Measurements from ENCODE around the gene CKLF. TPM values are rescaled to one million over a fixed set of nuclear protein-coding genes. Genes with fewer than 3 reads are reported as not detected.

CKLF gene
- total and polyA plus RNA-seq, 2 donors (not counting 1 experiment from before 2014, with no cell fraction given), result 30.4 to 53.6 TPM

GRCh38 chr16:66541388-66542355 lies 10.7 kb upstream of the CKLF start:
- Histone ChIP-seq H3K4me3 (ENCODE audit: control extremely low read depth in 1 of 5, extremely low read depth in 1 of 5, insufficient read depth in 1 of 5, low read depth in 2 of 5, low read length in 4 of 5) (no peak overlapping the region), H2AFZ (ENCODE audit: insufficient read depth, low read depth, low read length, poor library complexity, severe bottlenecking) (no peak overlapping the region), H3K4me2 (replicated peaks; ENCODE audit: low read depth, low read length, poor library complexity, severe bottlenecking) (no peak overlapping the region), H3K27ac (ENCODE audit: low read length in 2 of 2) (no peak overlapping the region), H3K9me3 (ENCODE audit: control extremely low read depth in 1 of 3, control insufficient read depth in 2 of 3, insufficient read depth in 1 of 3, low read length in 2 of 3) (no peaks in the 10 kb centered on the region), H4K20me1 (ENCODE audit: control insufficient read depth, insufficient read depth, low read length, poor library complexity, severe bottlenecking) (no peaks in the 10 kb centered on the region), H3K4me1 (ENCODE audit: control insufficient read depth in 2 of 2, insufficient read depth in 2 of 2, low read length in 2 of 2) (peaks cover 49 to 57% of the 10 kb centered on the region in 2 donors), H3K9ac (ENCODE audit: low read length) (no peak overlapping the region), H3K79me2 (ENCODE audit: control insufficient read depth, insufficient read depth, low read length) (no peaks in the 10 kb centered on the region), H3K27me3 (replicated peaks in 1 of 4; ENCODE audit: control extremely low read depth in 1 of 4, control insufficient read depth in 3 of 4, insufficient read depth in 4 of 4, low read length in 3 of 4) (no peaks in the 10 kb centered on the region), H3K36me3 (replicated peaks in 1 of 2; ENCODE audit: control extremely low read depth in 1 of 2, control insufficient read depth in 1 of 2, extremely low read depth in 1 of 2, insufficient read depth in 2 of 2, low read length in 1 of 2) (no peaks in the 10 kb centered on the region)
- no peak for DNase-seq
- Mint-ChIP-seq H3K27me3 (no peaks in the 10 kb centered on the region), H3K9me3 (ENCODE audit: insufficient read depth) (no peaks in the 10 kb centered on the region), H3K4me3 (no peak overlapping the region), H3K4me1 (peaks cover 73% of the 10 kb centered on the region), H3K27ac (no peak overlapping the region)
- TF ChIP-seq EZH2 (IDR thresholded peaks at IDR 0.05; ENCODE audit: borderline replicate concordance, insufficient read depth, low read depth, low read length, poor library complexity, severe bottlenecking) (no peak), CTCF (IDR thresholded peaks at IDR 0.05) (no peak)
- ATAC-seq (ENCODE audit: low read depth), result no peak
- ChIA-PET CTCF (interaction anchor here (0.7 to 2.5 kb wide), 3 partner anchors 11 to 30 kb away, joined by 3 to 5 read pairs (median 3); partner anchors contain the start of gene CKLF), POLR2A (interaction anchor here (0.9 kb wide), 1 partner anchor 20 kb away, joined by 3 read pairs; no protein-coding TSS in a partner anchor)
- WGBS (ENCODE audit: insufficient coverage), result 99% methylated on average over 12 of the region's 18 CpGs
- intact Hi-C loops (cut with micrococcal nuclease), result no loop called here

GRCh38 chr16:66542396-66542795 lies 10.0 kb upstream of the CKLF start:
- intact Hi-C loops (cut with micrococcal nuclease), result no loop called here
- no peaks in the 10 kb centered on the region for H3K9me3 ChIP-seq (ENCODE audit: control extremely low read depth in 1 of 3, control insufficient read depth in 2 of 3, insufficient read depth in 1 of 3, low read length in 2 of 3)
- no peak for DNase-seq
- 100% methylated on average over 2 of the region's 3 CpGs for WGBS (ENCODE audit: insufficient coverage)
- H3K27ac ChIP-seq (ENCODE audit: low read length in 2 of 2), result no peak overlapping the region
- no peak for ATAC-seq (ENCODE audit: low read depth)
- Mint-ChIP-seq H3K27ac (no peak overlapping the region), H3K4me1 (peaks cover 76% of the 10 kb centered on the region), H3K4me3 (no peak overlapping the region), H3K27me3 (no peaks in the 10 kb centered on the region), H3K9me3 (ENCODE audit: insufficient read depth) (no peaks in the 10 kb centered on the region)
- no peak overlapping the region for H3K4me2 ChIP-seq (replicated peaks; ENCODE audit: low read depth, low read length, poor library complexity, severe bottlenecking)
- ChIA-PET POLR2A (no interaction called here), CTCF (interaction anchor here (2.3 to 2.5 kb wide), 2 partner anchors 10 to 30 kb away, joined by 5 to 11 read pairs; partner anchors contain the start of gene CKLF)
- no peak overlapping the region for H3K4me3 ChIP-seq (ENCODE audit: control extremely low read depth in 1 of 5, extremely low read depth in 1 of 5, insufficient read depth in 1 of 5, low read depth in 2 of 5, low read length in 4 of 5)
- H2AFZ ChIP-seq (ENCODE audit: insufficient read depth, low read depth, low read length, poor library complexity, severe bottlenecking), result no peak overlapping the region
- TF ChIP-seq CTCF (IDR thresholded peaks at IDR 0.05), result no peak
- TF ChIP-seq EZH2 (IDR thresholded peaks at IDR 0.05; ENCODE audit: borderline replicate concordance, insufficient read depth, low read depth, low read length, poor library complexity, severe bottlenecking), result no peak
- peaks cover 56 to 64% of the 10 kb centered on the region in 2 donors for H3K4me1 ChIP-seq (ENCODE audit: control insufficient read depth in 2 of 2, insufficient read depth in 2 of 2, low read length in 2 of 2)
- no peaks in the 10 kb centered on the region for H4K20me1 ChIP-seq (ENCODE audit: control insufficient read depth, insufficient read depth, low read length, poor library complexity, severe bottlenecking)
- no peaks in the 10 kb centered on the region for H3K79me2 ChIP-seq (ENCODE audit: control insufficient read depth, insufficient read depth, low read length)
- no peaks in the 10 kb centered on the region for H3K36me3 ChIP-seq (replicated peaks in 1 of 2; ENCODE audit: control extremely low read depth in 1 of 2, control insufficient read depth in 1 of 2, extremely low read depth in 1 of 2, insufficient read depth in 2 of 2, low read length in 1 of 2)
- no peak overlapping the region for H3K9ac ChIP-seq (ENCODE audit: low read length)
- no peaks in the 10 kb centered on the region for H3K27me3 ChIP-seq (replicated peaks in 1 of 4; ENCODE audit: control extremely low read depth in 1 of 4, control insufficient read depth in 3 of 4, insufficient read depth in 4 of 4, low read length in 3 of 4)
